K562 (cell line): ENCODE data around the gene CTSW. TPM values are rescaled to one million over a fixed set of nuclear protein-coding genes. Genes with fewer than 3 reads are reported as not detected.

Source experiments
- BACH1 ChIP-seq: fragments of 200-800 bp; sonication (Bioruptor generic); IDR thresholded peaks from 2 replicates; pipeline ENCODE4 v1.6.1; 2016; ENCODE audit warnings: missing genetic modification characterization, missing compliant biosample characterization
- HIVEP1 ChIP-seq: fragments of 250-450 bp; sonication (Bioruptor Pico); IDR thresholded peaks from 2 replicates; pipeline ENCODE4 v1.4.0; 2020; ENCODE audit warnings: mild to moderate bottlenecking
- MCM7 ChIP-seq, 2 experiments: fragments of 450-650 bp; IDR thresholded peaks; 2 replicates each; pipeline ENCODE4 v1.6.1; 2016 to 2018
- SMARCB1 ChIP-seq: IDR thresholded peaks from 2 replicates; pipeline ENCODE4 v1.6.1; 2011; ENCODE audit warnings: improper control_type of control experiment, low read depth; ENCODE audit not compliant: insufficient read length
- ZC3H4 ChIP-seq: sonication (generic); formaldehyde crosslinking; IDR thresholded peaks from 2 replicates; pipeline ENCODE4 v1.9.0; 2021; ENCODE audit warnings: missing genetic modification reagents, borderline replicate concordance
- polyA plus RNA-seq, 8 experiments: library from polyadenylated mRNA; depleted of rRNA in 4 of 8; stranded (reverse) in 5 of 8; unstranded in 3 of 8; fragments of >200 nt; fragmentation: Nextera tagmentation in 2 of 8; fragmentation: Illumina TruSeq in 1 of 8; extraction: Ambion mirVana in 2 of 8; extraction: Trizol in 1 of 8; gene quantifications; 2 replicates each; pipeline versions ENCODE4 v1.2.1 to v1.2.3, GENCODE V29; 2011 to 2014; ENCODE audit warnings: inconsistent platforms in 1 of 8, missing spikeins in 1 of 8
- total RNA-seq, 7 experiments: library from RNA; depleted of rRNA in 6 of 7; stranded (reverse); fragments of >200 nt in 6 of 7; fragmentation: Illumina TruSeq in 2 of 7; extraction: Trizol in 2 of 7; gene quantifications; 2 replicates each; pipeline versions ENCODE4 v1.2.1 to v1.2.3, GENCODE V29; 2011 to 2021; ENCODE audit warnings: low replicate concordance in 1 of 7
- TF ChIP-seq, protein P1 (sequence below): fragments of 200-600 bp; sonication (generic); IDR thresholded peaks from one replicate; pipeline ENCODE4 v1.6.1; 2012; ENCODE audit warnings: mild to moderate bottlenecking, low read depth, low read length, inconsistent platforms
- TF ChIP-seq, protein P2 (sequence below): sonication (generic); formaldehyde crosslinking; IDR thresholded peaks from 2 replicates; pipeline ENCODE4 v1.8.1; 2022; ENCODE audit warnings: missing genetic modification reagents
- TF ChIP-seq, protein P3 (sequence below): fragments of 250-450 bp; sonication (Bioruptor Pico); IDR thresholded peaks from 2 replicates; pipeline ENCODE4 v1.5.1; 2021; ENCODE audit warnings: mild to moderate bottlenecking
- TF ChIP-seq, protein P4 (sequence below): fragments of 450-650 bp; conservative IDR thresholded peaks from 2 replicates; pipeline ENCODE4 v1.6.1; 2016; ENCODE audit warnings: missing genetic modification characterization, low read depth, mild to moderate bottlenecking, control low read depth, missing compliant biosample characterization

Gene CTSW
- total and polyA plus RNA-seq, 9 of the 15 experiments (the other 6 are each of a cell fraction or from before 2014, with no cell fraction given): 0.04 TPM; not detected in 8

DNA sequence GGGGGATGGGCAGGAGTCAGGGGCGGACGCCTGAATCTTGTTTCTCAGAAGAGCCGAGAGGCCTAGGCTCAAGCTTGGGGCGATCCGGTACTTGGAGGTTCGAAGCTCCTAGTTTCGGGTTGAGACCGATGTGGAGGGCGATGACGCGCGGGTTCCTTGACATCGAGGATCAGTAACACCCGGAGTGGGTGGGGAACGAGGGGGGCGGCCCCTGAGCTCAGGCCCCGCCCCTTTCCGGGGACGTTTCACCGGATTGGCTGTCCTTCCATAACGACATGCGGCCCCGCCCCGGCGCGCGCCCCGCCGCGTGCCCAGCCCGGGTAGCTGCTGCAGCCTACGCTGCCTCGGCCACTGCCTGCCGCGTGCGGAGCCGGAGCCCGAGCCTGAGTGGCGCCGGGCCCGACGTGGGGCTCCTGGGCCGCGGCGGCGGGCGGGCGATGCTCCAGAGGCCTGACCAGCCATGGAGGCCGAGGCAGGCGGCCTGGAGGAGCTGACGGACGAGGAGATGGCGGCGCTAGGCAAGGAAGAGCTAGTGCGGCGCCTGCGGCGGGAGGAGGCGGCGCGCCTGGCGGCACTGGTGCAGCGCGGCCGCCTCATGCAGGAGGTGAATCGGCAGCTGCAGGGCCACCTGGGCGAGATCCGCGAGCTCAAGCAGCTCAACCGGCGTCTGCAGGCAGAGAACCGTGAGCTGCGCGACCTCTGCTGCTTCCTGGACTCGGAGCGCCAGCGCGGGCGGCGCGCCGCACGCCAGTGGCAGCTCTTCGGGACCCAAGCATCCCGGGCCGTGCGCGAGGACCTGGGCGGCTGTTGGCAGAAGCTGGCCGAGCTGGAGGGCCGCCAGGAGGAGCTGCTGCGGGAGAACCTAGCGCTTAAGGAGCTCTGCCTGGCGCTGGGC is 10.9 kb downstream of the CTSW start, which contains the start of gene CCDC85B (continued):
- TF ChIP-seq, protein P1, sequence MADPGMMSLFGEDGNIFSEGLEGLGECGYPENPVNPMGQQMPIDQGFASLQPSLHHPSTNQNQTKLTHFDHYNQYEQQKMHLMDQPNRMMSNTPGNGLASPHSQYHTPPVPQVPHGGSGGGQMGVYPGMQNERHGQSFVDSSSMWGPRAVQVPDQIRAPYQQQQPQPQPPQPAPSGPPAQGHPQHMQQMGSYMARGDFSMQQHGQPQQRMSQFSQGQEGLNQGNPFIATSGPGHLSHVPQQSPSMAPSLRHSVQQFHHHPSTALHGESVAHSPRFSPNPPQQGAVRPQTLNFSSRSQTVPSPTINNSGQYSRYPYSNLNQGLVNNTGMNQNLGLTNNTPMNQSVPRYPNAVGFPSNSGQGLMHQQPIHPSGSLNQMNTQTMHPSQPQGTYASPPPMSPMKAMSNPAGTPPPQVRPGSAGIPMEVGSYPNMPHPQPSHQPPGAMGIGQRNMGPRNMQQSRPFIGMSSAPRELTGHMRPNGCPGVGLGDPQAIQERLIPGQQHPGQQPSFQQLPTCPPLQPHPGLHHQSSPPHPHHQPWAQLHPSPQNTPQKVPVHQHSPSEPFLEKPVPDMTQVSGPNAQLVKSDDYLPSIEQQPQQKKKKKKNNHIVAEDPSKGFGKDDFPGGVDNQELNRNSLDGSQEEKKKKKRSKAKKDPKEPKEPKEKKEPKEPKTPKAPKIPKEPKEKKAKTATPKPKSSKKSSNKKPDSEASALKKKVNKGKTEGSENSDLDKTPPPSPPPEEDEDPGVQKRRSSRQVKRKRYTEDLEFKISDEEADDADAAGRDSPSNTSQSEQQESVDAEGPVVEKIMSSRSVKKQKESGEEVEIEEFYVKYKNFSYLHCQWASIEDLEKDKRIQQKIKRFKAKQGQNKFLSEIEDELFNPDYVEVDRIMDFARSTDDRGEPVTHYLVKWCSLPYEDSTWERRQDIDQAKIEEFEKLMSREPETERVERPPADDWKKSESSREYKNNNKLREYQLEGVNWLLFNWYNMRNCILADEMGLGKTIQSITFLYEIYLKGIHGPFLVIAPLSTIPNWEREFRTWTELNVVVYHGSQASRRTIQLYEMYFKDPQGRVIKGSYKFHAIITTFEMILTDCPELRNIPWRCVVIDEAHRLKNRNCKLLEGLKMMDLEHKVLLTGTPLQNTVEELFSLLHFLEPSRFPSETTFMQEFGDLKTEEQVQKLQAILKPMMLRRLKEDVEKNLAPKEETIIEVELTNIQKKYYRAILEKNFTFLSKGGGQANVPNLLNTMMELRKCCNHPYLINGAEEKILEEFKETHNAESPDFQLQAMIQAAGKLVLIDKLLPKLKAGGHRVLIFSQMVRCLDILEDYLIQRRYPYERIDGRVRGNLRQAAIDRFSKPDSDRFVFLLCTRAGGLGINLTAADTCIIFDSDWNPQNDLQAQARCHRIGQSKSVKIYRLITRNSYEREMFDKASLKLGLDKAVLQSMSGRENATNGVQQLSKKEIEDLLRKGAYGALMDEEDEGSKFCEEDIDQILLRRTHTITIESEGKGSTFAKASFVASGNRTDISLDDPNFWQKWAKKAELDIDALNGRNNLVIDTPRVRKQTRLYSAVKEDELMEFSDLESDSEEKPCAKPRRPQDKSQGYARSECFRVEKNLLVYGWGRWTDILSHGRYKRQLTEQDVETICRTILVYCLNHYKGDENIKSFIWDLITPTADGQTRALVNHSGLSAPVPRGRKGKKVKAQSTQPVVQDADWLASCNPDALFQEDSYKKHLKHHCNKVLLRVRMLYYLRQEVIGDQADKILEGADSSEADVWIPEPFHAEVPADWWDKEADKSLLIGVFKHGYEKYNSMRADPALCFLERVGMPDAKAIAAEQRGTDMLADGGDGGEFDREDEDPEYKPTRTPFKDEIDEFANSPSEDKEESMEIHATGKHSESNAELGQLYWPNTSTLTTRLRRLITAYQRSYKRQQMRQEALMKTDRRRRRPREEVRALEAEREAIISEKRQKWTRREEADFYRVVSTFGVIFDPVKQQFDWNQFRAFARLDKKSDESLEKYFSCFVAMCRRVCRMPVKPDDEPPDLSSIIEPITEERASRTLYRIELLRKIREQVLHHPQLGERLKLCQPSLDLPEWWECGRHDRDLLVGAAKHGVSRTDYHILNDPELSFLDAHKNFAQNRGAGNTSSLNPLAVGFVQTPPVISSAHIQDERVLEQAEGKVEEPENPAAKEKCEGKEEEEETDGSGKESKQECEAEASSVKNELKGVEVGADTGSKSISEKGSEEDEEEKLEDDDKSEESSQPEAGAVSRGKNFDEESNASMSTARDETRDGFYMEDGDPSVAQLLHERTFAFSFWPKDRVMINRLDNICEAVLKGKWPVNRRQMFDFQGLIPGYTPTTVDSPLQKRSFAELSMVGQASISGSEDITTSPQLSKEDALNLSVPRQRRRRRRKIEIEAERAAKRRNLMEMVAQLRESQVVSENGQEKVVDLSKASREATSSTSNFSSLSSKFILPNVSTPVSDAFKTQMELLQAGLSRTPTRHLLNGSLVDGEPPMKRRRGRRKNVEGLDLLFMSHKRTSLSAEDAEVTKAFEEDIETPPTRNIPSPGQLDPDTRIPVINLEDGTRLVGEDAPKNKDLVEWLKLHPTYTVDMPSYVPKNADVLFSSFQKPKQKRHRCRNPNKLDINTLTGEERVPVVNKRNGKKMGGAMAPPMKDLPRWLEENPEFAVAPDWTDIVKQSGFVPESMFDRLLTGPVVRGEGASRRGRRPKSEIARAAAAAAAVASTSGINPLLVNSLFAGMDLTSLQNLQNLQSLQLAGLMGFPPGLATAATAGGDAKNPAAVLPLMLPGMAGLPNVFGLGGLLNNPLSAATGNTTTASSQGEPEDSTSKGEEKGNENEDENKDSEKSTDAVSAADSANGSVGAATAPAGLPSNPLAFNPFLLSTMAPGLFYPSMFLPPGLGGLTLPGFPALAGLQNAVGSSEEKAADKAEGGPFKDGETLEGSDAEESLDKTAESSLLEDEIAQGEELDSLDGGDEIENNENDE: peak; percentile 14
- TF ChIP-seq ZC3H4 (CRISPR knock-in tag): peak; percentile 85; the same call in 1 of the 2 replicates
- TF ChIP-seq, protein P2, sequence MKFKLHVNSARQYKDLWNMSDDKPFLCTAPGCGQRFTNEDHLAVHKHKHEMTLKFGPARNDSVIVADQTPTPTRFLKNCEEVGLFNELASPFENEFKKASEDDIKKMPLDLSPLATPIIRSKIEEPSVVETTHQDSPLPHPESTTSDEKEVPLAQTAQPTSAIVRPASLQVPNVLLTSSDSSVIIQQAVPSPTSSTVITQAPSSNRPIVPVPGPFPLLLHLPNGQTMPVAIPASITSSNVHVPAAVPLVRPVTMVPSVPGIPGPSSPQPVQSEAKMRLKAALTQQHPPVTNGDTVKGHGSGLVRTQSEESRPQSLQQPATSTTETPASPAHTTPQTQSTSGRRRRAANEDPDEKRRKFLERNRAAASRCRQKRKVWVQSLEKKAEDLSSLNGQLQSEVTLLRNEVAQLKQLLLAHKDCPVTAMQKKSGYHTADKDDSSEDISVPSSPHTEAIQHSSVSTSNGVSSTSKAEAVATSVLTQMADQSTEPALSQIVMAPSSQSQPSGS (CRISPR knock-in tag): peak; percentile 49; the same call in 1 of the 2 replicates
- TF ChIP-seq BACH1: no peak
- no peak for TF ChIP-seq MCM7 (IDR thresholded peaks at IDR 0.05)
- TF ChIP-seq, protein P3, sequence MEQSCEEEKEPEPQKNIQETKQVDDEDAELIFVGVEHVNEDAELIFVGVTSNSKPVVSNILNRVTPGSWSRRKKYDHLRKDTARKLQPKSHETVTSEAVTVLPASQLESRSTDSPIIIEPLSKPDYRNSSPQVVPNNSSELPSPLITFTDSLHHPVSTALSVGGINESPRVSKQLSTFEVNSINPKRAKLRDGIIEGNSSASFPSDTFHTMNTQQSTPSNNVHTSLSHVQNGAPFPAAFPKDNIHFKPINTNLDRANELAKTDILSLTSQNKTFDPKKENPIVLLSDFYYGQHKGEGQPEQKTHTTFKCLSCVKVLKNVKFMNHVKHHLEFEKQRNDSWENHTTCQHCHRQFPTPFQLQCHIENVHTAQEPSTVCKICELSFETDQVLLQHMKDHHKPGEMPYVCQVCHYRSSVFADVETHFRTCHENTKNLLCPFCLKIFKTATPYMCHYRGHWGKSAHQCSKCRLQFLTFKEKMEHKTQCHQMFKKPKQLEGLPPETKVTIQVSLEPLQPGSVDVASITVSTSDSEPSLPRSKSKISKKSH (CRISPR knock-in tag): no peak
- TF ChIP-seq SMARCB1: no peak
- TF ChIP-seq, protein P4, sequence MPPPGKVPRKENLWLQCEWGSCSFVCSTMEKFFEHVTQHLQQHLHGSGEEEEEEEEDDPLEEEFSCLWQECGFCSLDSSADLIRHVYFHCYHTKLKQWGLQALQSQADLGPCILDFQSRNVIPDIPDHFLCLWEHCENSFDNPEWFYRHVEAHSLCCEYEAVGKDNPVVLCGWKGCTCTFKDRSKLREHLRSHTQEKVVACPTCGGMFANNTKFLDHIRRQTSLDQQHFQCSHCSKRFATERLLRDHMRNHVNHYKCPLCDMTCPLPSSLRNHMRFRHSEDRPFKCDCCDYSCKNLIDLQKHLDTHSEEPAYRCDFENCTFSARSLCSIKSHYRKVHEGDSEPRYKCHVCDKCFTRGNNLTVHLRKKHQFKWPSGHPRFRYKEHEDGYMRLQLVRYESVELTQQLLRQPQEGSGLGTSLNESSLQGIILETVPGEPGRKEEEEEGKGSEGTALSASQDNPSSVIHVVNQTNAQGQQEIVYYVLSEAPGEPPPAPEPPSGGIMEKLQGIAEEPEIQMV: no peak
- TF ChIP-seq HIVEP1 (CRISPR knock-in tag): no peak
